Nephron (organoid): Measurements from ENCODE around the gene LIX1L.
A peak's percentile ranks its signal among the peaks of the same experiment; 100 is the strongest.

ENCODE experiments used
- H3K27ac Mint-ChIP-seq, 3 experiments: 2 replicates each; pipeline ENCODE4 v1.8.0; 2020; ENCODE audit warnings: mixed read lengths in 3 of 3, mild to moderate bottlenecking in 2 of 3, moderate library complexity in 1 of 3
- H3K27me3 Mint-ChIP-seq: 2 replicates; pipeline ENCODE4 v1.8.0; 2021; ENCODE audit warnings: low read depth, mild to moderate bottlenecking, moderate library complexity, mixed read lengths
- H3K36me3 Mint-ChIP-seq: 2 replicates; pipeline ENCODE4 v1.8.0; 2020; ENCODE audit warnings: low read depth, mixed read lengths
- H3K4me1 Mint-ChIP-seq: 2 replicates; pipeline ENCODE4 v1.8.0; 2020; ENCODE audit warnings: mixed read lengths
- H3K4me3 Mint-ChIP-seq, 3 experiments: 2 replicates each; pipeline ENCODE4 v1.8.0; 2020; ENCODE audit warnings: mild to moderate bottlenecking in 3 of 3, mixed read lengths in 3 of 3, moderate library complexity in 2 of 3
- H3K9me3 Mint-ChIP-seq: 2 replicates; pipeline ENCODE4 v1.8.0; 2020; ENCODE audit warnings: mixed read lengths
- TF ChIP-seq, protein P1 (sequence below), 3 experiments: fragments of 200-600 bp; sonication (generic); IDR thresholded peaks; one replicate each; pipeline ENCODE4 v1.5.0; 2021; ENCODE audit warnings: antibody characterized with exemption in 3 of 3; ENCODE audit not compliant: unreplicated experiment in 3 of 3

LIX1L gene

DNA sequence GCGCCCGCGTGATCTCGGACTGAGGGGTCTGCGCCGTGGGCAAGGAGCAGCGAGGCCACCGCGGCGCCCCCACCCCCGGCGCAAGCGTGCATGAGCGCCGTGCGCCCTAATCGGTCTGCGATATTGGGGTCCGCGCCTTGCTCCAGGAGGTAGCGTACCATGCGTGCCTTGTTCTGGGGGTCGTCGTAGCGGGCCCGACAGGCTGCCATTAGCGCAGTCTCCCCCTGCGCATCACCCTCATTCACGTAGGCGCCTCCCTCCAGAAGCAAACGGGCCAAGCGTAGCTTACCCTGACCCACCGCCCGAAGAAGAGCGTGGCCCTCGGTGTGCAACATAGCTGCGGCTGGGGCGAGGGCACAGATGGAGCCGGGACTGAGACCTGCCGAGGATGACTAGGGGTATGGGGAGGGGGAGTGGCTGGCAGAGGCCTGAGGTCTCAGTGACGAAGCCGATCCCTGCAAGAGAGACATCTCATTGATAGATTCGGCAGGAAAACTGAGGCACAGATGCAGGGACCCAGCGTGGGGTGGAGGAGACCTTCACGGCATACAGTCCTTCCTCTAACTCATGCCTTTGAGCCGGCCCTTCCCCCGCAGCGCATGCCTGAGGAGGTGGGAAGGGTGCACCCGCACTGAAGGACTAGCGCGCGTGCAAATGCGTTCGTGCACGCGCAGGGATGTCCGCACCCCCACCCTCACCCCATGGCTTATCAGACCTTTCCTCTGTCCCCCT lies 3.8 kb upstream of the LIX1L start:
- TF ChIP-seq, protein P1, sequence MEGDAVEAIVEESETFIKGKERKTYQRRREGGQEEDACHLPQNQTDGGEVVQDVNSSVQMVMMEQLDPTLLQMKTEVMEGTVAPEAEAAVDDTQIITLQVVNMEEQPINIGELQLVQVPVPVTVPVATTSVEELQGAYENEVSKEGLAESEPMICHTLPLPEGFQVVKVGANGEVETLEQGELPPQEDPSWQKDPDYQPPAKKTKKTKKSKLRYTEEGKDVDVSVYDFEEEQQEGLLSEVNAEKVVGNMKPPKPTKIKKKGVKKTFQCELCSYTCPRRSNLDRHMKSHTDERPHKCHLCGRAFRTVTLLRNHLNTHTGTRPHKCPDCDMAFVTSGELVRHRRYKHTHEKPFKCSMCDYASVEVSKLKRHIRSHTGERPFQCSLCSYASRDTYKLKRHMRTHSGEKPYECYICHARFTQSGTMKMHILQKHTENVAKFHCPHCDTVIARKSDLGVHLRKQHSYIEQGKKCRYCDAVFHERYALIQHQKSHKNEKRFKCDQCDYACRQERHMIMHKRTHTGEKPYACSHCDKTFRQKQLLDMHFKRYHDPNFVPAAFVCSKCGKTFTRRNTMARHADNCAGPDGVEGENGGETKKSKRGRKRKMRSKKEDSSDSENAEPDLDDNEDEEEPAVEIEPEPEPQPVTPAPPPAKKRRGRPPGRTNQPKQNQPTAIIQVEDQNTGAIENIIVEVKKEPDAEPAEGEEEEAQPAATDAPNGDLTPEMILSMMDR (IDR thresholded peaks at IDR 0.05; ENCODE audit: unreplicated experiment in 3 of 3), result no peak
- H3K9me3 Mint-ChIP-seq, result no peaks in the 10 kb centered on the region
- H3K27ac Mint-ChIP-seq, result peak overlapping the region; percentile 15 to 84 (median 71)
- no peaks in the 10 kb centered on the region for H3K36me3 Mint-ChIP-seq
- H3K27me3 Mint-ChIP-seq, result peaks cover 30% of the 10 kb centered on the region
- peak overlapping the region; percentile 97 to 98 (median 98) for H3K4me3 Mint-ChIP-seq
- H3K4me1 Mint-ChIP-seq, result peaks cover 45% of the 10 kb centered on the region

GRCh38 chr1:145961109-145961424 lies 3.2 kb upstream of the LIX1L start:
- H3K36me3 Mint-ChIP-seq, result no peaks in the 10 kb centered on the region
- H3K9me3 Mint-ChIP-seq, result no peaks in the 10 kb centered on the region
- TF ChIP-seq, protein P1 (IDR thresholded peaks at IDR 0.05; ENCODE audit: unreplicated experiment in 3 of 3), result no peak
- H3K27ac Mint-ChIP-seq, result peak overlapping the region; percentile 84 to 94 (median 89)
- H3K4me1 Mint-ChIP-seq, result peaks cover 46% of the 10 kb centered on the region
- peak overlapping the region; percentile 97 to 98 (median 98) for H3K4me3 Mint-ChIP-seq
- peaks cover 30% of the 10 kb centered on the region for H3K27me3 Mint-ChIP-seq

GRCh38 chr1:145960468-145961108 lies 2.8 kb upstream of the LIX1L start:
- TF ChIP-seq, protein P1 (IDR thresholded peaks at IDR 0.05; ENCODE audit: unreplicated experiment in 3 of 3), result peak; percentile 20 to 23 (median 20)
- H3K4me3 Mint-ChIP-seq, result peak overlapping the region; percentile 97 to 98 (median 98)
- no peaks in the 10 kb centered on the region for H3K9me3 Mint-ChIP-seq
- H3K27ac Mint-ChIP-seq, result peak overlapping the region; percentile 84 to 94 (median 89)
- peaks cover 30% of the 10 kb centered on the region for H3K27me3 Mint-ChIP-seq
- H3K36me3 Mint-ChIP-seq, result no peaks in the 10 kb centered on the region
- peaks cover 51% of the 10 kb centered on the region for H3K4me1 Mint-ChIP-seq

DNA sequence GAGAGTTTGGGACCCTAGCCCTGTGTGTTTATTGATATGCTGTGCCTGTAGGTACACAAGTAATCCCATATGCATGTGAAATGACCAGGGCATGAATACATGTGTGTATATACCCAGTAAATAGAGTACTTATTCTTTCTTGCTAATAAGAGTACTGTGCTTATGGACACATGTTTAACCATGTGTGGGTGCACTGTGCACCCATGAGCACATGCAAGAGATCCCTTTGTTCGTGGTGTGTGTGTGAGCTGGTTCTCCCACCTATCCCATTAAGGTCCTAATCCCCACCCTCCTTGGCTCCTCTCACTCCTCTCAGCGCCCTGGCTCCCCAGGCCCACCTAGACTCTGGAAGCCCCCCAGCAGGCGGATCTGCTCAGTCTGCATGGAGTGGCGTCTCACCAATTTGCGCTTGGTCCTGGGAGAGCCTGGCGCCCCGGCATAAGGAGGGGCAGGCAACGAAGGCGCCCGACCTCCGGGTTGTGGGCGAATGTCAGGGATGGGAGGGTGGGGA lies 2.2 kb upstream of the LIX1L start:
- TF ChIP-seq, protein P1 (IDR thresholded peaks at IDR 0.05; ENCODE audit: unreplicated experiment in 3 of 3), result no peak
- H3K9me3 Mint-ChIP-seq, result no peaks in the 10 kb centered on the region
- peak overlapping the region; percentile 97 to 98 (median 98) for H3K4me3 Mint-ChIP-seq
- H3K36me3 Mint-ChIP-seq, result no peaks in the 10 kb centered on the region
- peaks cover 30% of the 10 kb centered on the region for H3K27me3 Mint-ChIP-seq
- H3K4me1 Mint-ChIP-seq, result peaks cover 53% of the 10 kb centered on the region
- H3K27ac Mint-ChIP-seq, result peak overlapping the region; percentile 38 to 62 (median 61)

DNA sequence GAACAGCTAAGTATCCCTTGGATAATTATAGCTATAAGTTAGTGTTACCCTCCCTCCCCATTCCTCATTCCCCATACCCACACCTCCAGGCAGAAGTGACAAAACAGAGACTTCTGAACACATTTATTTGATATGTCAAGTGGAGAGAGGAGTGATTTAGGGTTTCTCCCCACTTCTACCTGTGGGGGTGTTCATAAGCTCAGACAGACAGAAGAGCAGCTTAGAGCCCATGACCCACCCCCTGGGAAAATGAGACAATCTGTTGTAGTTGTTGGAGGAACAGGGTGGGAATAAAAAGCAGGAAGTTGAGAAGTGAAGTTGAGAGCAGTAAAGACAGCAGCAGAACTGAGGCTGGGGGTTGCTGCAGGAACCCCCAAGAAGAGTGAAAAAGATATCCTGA lies 1.5 kb upstream of the LIX1L start:
- Mint-ChIP-seq H3K9me3 (no peaks in the 10 kb centered on the region), H3K27me3 (peaks cover 28% of the 10 kb centered on the region), H3K4me3 (peak overlapping the region; percentile 97 to 98 (median 98)), H3K4me1 (peaks cover 53% of the 10 kb centered on the region), H3K36me3 (no peaks in the 10 kb centered on the region), H3K27ac (peak overlapping the region; percentile 38 to 62 (median 61))
- TF ChIP-seq, protein P1 (IDR thresholded peaks at IDR 0.05; ENCODE audit: unreplicated experiment in 3 of 3), result no peak
